T-helper 2 cell (primary cell): ENCODE data around the gene EPHB1.

Experiments used
- DNase-seq, 5 experiments: peaks; one replicate each; pipeline versions ENCODE4 v3.0.0 to v3.0.0-alpha.2; 2012 to 2022
- total RNA-seq, 2 donors: gene quantifications; one replicate each; lab custom pipeline; 2026; lab: John Stamatoyannopoulos, UW

EPHB1 gene
- 0.31 to 0.40 reads per million in 2 donors for total RNA-seq

DNA sequence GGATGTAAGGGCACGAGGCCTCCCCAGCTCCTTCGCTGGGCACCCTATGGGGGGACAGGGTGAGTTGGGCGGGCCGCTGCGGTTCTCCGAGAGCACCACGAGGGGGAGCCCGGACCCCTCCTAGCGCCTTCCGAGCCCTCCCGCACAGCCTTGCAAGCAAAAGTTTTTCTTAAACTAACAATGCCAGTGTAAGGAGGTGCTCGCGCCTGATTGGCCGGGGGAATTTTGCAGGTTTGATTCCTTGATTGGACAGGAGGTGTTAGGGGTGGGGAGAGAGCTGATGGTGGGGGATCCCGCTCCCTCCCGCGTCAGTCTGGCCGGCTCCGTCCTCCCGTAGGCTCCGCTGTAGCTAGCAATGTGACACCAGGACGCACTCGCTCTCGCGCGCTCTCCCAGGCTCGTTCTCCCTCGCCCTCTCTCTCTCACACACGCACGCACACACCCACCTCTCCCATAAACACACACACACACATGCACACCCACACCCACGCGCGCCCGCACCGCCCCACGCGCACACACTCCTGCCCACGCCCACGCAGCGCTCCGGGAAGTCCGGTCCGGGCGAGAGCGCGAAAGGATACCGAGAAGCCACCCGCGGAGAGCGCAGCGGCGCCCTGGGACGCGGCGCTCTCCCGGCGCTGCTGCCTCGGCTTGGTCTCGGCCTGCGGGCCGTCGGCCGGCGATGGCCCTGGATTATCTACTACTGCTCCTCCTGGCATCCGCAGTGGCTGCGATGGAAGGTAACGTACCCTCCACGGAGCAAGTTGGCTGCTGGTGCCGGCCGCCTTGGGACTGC lies at the start of gene EPHB1:
EPHB1 (plus strand) TSS at position 311 of the 796 bp plus-strand sequence.
- peak in 4 of 5 experiments; percentile 15 to 94 (median 38) for DNase-seq

DNA sequence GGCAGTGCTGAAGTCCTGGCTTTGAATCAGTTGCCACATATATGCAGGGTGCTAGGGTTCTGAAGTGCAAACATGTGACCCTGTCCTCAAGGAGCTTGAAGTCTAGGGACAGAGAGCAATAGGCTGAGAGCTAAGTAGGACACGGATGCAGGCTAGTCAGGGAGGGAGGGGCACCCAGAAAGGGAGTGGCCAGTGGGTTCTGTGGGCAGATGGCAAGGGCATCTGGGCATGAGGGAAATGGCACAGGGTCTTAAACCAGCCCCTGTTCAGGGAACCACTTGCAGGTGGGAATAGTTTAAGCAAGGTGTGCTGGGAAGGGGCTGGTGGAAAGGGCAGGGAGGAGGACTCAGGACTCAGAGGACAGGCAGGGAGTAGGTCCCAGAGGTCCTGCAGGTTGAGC lies 46.4 kb upstream of the EPHB1 start:
- DNase-seq: no peak

DNA sequence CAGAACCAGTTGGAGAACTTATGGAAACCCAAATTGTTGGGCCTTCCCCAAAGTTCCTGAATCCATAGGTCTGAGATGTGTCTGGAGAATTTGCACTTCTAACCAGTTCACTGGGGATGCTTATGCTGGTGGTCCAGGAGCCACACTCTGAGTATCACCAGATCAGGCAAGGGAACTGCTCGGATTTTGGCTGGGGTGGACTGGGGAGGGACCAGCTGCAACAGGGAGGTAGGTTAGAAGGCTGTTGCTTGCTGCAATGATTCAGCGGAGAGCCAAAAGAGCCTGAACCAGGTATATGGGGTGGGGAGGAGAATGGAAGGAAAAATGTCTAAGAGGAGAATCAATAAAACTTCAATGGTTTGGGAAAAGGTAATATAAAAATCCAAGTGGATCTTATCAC lies 45.9 kb upstream of the EPHB1 start:
- DNase-seq: no peak

DNA sequence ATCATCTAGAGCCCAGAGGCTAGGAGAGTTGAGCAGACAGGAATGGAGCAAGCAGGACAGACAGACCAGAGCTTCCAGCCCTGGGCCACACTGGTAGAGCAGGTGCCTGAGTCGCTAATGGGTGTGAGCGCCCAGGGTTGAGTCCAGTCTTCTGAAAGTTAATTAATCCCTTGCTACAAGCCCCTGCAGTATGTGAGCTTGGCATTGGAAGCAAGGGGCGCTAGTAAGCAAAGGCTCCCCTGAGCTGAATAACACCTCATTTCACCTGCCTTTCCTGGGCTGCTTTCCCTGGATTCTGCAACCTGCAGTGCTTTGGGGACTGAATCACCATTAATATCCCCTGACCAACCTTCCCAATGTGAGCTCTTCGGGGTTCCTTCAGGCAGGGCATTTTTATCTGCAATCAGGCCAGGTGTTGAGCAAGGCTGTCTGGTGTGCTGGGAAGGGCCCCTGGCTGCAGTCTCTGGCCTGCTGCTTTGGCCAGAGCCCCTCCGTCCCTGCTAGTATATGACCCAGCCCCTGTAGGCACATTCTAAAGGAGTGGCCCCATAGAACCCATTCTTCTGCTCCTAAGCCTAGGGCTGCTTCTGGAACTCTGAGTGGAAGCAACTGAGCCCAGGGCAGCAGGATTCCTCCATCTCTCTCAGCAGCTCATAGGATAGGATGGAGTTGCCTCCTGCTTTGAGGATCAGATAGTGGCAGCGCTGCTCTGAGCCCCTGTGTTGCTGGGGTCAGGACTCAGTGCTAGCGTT lies 45.1 kb upstream of the EPHB1 start:
- no peak for DNase-seq

DNA sequence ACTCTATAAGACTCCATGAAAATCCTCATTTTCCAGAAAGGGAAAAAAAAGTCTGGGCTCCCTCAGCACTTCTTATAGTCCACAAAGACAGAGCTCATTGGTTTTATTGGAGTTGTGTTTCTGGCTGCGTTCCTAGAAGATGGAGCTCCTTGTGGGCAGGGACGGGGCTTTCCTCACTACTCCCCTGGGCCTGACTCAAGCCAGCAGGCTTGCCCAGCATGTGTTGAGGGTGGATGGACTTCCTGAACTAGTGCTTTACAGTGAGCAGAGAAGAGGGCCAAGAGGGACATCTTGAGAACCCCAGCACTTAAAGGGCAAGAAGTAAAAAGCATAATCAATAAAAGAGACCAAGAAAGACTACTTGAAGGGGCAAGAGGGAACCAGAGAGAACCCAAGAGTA lies 43.2 kb upstream of the EPHB1 start:
- no peak for DNase-seq

DNA sequence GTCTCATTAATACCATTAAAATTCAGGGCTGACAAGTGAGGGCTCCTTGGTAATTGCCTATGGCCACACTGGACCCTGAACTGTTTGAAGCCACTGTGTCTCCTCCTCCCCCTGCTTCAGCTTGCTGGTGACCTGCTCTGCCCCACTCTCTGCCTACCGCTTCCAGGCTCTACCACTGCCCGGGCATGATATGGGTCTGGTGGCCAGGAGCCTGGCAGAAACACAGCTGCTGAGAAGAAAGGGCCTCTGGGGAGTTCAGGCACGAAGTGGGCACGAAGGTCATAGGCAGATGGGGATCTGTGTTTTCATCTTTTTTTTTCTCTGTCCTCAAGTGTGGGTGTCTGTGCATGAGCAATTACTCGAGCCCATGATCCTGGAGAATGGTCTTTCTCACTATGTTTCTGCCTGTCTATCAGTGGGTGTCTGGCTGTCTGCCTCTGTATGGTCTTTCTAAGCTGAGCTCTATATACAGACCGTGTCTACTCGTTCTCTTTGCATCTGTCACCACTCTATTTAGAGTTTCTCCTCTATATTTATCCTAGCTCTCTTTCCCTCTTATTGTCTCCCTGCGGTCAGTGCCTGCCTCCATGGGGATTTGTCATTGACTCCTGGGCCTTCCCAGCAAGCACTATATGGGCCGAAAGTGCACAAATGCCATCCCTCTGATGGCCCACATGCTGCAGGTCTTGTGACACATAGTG lies 42.1 kb upstream of the EPHB1 start:
- no peak for DNase-seq

DNA sequence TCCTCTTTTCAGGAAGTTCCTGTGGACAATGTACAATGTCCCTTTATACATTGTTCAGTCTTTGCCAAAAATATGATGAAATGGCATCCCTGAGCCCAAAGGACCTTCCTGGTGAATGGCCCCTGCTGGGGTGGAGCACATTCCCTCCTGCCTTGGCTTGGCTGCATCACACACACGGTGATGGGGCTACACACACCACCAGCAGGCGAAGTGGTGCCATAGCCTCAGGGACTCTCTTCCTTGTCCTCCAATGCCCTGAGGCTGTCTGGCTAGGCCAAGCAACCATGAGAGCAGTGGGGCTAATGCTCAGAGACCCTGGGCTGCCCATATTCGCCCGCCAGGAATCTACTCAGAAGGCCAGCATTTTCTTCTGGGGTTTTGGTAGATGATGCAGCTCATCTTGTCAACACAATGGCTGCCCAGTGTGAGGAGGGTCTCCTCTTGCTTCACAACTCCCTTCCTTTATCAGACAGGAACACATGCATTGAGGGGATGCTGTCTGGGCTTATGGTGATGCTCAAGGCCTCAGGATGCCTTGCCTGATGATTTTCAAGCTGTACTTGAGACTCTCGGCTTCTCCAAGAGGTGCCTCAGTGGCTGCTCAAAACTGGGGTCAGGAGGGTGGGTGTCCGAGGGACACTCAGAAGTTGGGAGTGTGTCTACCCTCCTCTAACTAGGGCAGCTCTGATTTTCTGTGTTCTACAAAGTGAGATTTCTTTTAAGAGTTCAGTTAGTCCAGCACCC lies 40.9 kb upstream of the EPHB1 start:
- no peak for DNase-seq

DNA sequence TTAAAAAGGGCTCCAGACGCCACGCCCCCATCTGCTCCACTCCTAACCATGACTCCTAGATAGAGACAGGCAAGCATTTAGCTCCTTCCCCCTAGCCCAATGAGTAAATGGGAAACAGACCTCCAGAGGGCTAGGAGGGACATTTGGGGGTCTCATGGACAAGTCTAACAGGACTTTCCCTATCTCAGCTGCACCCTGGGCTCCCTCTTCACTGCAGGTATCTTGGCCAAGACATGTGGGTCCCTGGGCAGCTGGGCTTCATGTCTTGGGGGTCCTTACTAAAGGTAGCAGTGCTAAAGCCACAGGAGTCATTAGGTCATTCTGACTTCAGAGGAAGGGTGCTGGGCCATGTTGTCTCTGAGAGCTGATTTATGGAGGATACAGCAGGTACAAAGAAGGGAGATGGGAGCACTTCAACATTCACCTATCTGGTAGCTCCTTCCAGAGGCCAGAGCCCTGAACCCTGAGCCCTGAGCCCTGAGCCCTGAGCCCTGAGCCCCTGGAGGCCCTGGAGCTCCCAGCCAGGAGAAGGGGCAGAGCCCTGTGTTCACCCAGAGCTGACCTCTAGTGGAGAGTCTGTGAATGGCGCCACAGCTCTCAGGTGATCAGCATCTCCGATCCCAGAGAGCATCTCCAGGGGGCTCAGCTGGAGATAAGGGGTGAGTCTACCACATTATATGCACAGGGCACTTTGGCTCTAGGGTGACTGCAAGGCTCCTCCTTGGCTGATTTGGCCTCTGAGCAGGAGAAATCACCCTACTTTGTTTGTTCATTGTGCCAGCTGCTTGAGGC lies 40.1 kb upstream of the EPHB1 start:
- peak in 1 of 5 experiments; percentile 25 for DNase-seq

DNA sequence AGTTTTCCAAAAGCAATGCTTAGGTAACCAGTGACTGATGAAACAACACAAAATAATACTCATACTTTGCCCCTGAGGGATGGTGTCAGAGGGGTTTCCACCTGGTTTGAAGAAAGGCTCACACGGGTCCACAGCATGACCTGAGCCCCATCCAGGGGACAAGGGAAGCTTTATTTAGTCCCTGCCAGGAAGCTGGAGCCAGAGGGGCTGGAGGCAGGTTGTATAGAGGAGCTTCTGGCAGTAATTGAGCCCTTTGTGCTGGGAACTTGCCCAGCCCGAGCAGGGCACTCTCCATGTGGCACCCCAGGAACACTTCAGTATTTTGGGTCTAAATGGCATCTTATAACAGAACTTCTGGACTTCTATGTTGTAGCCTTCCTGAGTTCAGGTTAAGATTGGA lies 39.2 kb upstream of the EPHB1 start:
- DNase-seq: no peak

DNA sequence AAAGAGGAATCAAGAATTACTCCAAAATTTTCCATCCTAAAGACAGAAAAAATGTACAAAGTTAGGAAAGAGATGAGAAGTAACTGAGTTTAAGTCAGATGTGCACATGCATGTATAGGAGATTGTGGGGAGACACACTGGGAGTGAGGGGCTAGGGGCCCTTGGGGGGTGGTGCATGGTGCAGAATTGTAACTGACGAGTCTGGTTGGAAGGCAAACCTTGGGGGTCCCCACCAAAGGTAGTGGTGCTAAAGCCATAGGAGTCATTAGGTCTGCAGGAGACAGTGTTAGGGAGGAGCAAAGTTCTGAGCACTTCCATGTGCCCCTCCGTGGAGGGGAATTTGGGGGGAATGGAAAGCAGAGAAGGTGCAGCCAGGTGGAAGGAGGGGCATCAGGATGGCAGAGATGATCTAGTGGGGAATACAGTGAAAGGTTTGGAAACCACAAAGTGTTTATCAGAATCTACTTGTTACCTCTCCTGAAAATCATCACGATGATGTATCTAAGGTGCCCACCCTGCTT lies 37.5 kb upstream of the EPHB1 start:
- no peak for DNase-seq

DNA sequence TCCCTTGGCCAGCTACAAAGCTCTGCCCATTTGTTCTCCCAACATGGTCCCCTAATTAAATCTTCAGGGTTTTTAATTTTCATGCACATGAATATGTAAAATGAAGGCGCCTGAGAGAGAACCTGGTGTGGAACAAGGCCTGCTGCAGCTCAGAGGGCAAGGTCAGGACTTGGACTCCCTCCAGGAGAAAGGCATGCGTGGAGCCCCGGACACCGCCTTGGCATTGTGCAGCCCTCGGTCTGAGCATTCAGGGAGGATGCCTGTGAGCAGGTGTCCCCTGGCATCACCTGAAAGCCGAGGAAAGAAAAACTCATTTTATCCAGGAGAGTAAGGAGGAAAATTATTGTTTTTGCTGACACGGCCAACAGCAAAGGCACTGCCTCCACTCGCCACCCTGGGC lies 33.8 kb upstream of the EPHB1 start:
- DNase-seq: no peak

DNA sequence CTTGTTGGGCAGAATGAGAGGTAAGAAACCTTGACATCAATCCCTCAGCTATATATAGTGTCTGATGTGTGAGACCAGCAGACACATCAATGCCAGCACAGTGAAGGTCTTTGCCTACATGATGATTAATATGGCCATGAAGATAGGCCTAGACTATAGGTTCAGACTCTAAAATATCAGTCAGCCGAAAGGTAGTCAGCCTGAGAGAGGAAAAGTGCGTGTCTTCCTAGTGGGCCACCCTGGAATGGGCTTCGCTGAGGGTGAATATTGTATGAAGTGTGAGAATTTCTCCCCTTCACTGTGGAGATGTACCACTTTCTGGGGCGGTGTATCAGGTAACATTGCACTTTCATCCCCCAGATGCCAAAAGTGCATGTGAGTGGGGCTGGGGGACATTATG lies 33.0 kb upstream of the EPHB1 start:
- DNase-seq: no peak

DNA sequence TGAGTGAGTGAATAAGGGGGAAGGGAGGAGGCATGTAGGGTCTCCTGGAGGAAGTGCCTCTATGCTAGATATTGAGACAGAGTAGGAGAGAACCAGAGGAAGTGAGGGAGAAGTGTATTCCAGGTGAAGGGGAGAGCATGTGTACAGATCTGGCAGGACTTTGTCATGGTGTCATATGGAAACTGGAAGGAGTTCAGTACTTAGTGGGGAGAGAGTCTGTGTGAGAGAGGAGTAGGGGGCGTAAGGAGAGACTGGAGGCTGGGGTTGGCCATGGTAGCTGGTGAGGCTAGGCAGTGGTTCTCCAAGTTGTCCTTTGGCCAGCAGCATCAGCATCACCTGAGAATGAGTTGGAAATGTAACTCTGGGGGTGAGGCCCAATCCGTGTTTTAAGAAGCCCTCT lies 29.6 kb upstream of the EPHB1 start:
- DNase-seq: no peak

DNA sequence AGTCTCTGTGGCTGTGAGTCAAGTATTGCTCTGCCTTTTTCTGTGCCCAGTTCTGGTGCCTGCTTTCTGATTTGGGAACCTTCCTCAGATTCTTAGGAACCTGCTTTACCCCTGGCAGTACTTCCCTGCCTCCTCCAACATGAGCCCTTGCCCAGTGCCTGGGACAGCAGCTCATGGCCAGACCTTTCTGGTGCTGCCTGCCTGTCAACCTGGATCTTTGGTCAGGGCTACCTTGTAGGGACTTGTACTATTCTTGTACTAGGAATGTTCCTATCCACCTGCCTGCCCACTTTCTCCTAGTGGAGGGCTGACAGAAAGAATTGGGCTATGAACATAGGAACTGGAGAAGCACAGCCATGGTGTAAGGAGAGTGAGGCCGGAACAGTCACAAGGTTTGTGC lies 28.8 kb upstream of the EPHB1 start:
- no peak for DNase-seq

DNA sequence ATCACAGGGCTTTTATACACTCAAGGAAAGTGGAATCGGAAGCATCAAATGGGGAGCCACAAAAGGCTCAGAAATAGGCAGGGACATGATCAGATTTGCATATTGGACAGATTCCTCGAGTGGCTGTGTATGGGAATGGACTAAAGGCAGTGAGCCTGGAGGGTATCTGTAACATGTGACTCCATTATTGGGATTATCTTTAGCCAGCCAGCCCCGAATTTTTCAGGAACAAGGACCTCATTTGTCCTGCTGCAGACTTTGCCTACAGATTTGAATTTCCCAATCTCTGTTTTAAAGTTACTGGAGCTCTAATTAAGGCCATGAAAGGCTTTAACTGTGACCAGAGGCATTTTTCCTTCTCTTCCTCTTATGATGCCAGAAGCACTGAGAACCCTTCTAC lies 26.9 kb upstream of the EPHB1 start:
- no peak for DNase-seq

DNA sequence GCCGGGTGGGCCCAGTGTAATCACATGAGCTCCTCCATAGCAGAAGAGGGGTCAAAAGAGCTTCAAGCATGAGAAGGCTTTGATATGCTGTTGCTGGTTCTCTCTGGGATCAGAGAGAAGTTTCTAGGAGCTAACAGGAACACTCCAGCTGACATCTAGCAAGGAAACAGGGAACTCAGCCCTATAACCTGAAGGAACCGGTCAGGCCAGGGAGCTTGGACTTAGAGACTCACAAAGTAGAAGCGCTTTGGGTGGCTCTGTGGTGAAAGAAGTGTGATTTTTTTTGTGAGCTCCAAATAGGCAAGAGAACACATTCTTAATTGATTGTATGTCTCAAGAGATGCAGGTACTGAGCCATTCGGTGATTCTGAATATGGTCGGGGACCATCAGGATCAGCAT lies 26.2 kb upstream of the EPHB1 start:
- DNase-seq: no peak

DNA sequence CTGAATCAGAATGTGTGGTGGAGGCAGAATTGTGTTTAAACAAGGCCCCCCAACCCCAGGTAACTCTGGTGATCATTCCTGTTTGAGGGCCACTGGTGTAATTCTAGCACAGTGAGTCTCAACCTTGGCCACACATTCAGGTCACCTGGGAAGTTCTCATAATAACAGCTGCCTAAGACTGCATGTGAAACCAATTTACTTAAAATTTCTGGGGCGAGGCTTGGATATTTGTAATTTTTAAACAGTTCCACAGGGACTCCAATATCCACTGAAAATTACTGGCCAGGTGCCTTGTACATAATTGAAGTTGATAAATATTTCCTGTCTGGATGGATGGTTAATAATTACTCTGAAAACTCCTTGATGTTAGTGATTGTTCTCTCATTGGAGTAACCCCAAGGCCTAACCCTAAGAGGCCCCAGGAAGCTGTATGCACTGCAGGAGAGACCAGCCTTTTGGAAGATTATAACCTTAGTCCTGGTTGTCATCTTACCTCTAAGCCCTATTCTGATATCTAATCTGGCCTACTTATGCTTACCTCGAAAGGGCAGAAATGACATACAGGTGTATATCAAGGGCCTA lies 25.7 kb upstream of the EPHB1 start:
- no peak for DNase-seq

DNA sequence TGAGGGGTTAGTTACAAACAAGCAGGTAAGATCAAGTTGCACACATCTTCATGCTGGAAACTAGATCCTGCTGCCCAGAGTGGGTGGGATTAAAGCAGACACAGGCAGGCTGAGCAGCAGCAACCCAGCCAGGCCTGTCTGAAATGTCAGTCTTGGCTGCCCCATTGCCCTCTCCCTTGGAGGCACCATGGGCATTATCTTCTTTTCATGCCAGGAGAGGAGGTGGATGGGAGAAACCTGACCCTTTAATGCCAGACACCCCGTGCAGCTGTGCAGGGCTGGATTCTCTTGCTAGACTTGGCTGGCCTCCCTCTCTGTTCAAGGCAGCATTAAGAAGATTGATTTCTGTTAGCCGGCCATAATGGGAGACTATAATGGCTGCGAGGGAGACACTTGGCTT lies 23.0 kb upstream of the EPHB1 start:
- DNase-seq: no peak

DNA sequence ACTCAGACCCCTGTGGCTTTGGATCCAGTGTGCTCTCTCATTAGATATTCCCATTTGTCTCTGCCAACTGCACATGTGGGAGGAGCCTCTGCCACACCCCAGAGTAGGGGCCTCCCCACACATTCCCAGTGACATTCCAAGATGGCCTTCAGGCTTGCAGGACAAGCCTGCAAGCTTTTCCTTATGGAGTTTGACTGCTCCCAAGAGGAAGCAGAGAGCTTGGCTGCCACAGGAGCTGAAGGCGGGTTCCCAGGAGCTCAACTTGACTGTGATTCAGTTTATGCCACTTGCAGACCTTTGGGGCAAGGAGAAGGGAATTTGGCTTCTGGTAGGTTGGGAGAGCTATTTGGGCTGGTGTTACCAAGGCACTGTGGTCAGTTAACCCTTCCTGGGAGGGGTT lies 22.5 kb upstream of the EPHB1 start:
- DNase-seq: no peak

DNA sequence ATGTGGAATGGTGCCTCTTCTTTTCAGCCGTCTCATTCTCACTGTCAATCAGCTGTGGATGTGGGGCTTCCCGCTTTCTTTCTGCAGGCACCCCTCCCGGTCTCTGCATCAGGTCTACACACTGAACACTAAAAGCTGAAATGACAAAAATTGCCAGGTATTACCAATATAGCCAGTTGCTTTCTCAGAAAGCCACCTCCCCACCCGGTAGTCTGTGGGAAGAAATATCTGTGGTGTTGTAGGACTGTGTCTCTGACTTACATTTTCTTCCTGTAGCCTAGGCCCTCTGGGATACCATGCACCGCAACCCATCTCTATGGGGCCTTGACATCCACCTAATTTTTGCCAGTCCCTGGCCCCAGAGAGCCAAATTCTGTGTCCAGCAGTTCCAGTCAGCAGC lies 19.2 kb upstream of the EPHB1 start:
- DNase-seq: no peak

DNA sequence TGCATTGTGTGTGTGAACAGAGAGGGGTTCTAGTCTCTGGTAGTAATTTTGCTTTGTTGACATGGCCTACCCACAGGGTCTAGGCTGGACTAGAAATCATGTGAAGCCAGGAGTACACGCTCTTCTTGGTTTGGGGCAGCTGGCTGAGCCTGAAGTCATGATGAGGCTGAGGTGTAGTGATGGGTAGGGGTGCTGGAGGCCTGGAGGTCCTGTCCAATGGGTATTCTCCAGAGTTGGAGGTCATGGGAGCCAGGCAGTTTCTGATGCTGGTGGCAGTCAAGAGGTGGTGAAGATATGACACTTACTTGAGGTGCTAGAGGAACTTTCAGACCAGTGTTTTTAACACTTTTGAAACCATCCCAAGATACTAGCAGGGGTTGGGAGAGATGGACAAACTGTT lies 18.5 kb upstream of the EPHB1 start:
- no peak for DNase-seq
